HG03095 (cell line): ENCODE measurements around the gene MAP3K12.

Experiments
- ATAC-seq: cut with Tn5 transposase; IDR thresholded peaks from one replicate; pipeline ENCODE4 v1.9.1; 2021; ENCODE audit warnings: moderate library complexity; ENCODE audit not compliant: unreplicated experiment

Gene MAP3K12

GRCh38 chr12:53508534-53509170 is 9.4 kb upstream of the MAP3K12 start:
- peak; percentile 70 for ATAC-seq

GRCh38 chr12:53507603-53507885 is 8.3 kb upstream of the MAP3K12 start:
- no peak for ATAC-seq

GRCh38 chr12:53506881-53507602 is 7.8 kb upstream of the MAP3K12 start, which contains the start of gene NPFF:
Gene NPFF, minus strand, starts transcription at chr12:53507484. Its CDS starts 10 bp downstream, at chr12:53507474.
- no peak for ATAC-seq

GRCh38 chr12:53506450-53506785 is 7.2 kb upstream of the MAP3K12 start:
- ATAC-seq, result no peak

DNA sequence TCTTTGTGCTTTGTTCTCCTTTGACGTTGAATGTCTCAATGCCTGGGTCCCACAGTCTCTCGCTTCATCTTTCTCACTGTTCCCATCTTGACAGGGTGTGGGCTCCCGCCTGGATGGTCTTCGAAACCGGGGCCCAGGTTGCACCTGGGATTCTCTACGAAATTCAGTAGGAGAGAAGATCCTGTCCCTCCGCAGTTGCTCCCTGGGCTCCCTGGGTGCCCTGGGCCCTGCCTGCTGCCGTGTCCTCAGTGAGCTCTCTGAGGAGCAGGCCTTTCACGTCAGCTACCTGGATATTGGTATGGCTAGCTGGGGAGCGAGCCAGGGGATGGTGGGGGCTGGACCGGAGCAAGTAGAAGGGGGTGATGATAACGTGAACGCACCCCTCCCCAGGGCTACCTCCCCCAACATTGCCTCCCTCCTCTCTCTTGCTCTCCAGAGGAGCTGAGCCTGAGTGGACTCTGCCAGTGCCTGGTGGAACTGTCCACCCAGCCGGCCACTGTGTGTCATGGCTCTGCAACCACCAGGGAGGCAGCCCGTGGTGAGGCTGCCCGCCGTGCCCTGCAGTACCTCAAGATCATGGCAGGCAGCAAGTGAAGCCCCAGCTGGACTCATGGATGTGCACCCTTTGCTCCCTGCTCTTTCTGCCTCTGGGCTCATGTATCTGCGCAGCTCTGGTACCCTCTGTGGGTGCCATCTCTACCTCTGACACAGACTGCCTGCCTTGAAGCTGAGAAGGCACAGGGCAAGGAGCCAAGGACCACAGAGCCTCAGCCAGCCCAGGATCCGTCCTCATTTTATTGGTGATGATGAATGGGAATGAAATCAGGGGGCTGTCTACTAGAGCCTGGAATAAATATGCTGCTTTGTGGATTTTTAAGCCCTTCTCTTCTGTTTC is 6.5 kb upstream of the MAP3K12 start:
- ATAC-seq, result no peak

DNA sequence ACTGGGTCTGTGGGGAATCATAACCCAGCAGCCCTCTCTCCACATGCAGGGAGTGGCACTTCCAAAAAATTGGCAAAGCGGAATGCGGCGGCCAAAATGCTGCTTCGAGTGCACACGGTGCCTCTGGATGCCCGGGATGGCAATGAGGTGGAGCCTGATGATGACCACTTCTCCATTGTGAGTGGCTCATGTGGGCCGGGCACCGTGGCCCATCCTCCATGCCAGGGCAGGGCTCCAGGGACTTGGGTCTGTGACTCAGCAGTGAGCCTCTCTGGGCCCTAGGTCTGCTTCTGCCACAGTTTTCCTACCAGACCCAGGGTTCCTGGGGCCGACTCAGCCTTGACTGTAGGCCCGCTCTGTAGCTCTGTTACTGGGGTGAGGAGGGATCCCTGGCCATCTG is 5.8 kb upstream of the MAP3K12 start:
- ATAC-seq, result no peak

DNA sequence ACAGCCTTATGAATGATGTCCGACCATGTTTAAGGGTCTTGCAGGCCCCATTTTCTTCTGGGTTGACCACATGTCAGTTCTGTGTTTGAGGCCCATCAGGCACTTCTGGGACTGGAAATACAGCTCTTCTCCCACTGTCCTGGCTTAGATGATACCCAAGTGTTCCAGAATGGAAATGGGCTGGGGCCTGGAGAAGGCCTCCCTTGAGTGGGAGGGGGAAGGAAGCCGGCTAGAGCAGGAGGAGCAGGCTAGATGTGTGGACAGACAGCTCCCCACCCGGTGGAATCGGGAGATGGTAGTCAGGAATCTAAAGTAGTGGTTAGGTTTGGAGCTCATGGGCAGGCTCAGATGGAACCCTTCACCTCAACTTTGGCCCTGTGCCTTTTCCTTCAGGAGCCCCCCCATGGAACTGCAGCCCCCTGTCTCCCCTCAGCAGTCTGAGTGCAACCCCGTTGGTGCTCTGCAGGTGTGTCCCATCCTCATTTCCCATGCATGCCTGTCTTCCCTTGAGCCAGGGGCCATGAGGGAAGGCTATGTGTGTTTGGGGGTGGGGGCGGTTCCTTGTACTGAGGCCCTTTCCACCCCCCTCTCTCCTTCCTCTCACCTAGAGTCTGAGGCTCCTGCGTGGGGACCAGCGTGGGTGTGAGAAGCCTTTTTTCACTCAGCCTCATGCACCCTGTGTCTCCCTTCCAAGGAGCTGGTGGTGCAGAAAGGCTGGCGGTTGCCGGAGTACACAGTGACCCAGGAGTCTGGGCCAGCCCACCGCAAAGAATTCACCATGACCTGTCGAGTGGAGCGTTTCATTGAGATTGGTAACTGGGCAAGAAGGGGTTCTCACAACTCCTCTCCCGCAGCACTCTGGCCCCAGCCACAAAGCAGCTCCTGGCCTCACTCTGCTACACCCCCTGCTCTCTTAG is 5.0 kb upstream of the MAP3K12 start:
- no peak for ATAC-seq

DNA sequence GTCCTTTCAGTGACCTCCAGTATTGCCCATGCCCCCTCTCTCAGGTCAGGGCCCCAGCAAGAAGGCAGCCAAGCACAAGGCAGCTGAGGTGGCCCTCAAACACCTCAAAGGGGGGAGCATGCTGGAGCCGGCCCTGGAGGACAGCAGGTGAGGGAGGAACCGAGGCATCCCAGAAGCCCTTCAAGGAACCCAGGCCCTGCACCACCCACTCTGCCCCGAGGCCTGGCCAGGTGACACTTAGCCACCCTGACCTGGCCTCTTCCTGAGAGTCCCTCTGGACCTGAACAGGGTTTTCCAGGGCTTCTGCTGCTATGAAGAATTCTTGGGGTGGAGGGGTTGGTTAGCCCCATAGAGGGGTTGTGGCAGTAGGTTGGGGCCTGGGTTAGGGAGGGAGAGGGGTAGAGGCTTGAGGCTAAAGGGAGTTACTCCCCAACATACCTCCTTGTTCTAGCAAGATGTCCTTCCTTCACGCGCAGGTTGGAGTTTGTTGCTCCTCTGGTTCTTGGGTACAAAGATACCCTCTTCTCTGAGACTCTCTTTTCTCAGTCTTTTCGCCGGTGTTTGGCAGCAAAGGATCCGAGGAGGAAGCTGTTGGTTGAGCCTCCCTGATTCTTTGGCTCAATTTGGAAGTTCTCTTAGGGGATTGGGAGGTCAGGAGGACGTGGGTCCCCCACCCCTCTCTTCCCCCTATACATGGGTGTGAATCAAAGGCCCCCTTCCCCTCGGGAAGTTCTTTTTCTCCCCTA is 3.9 kb upstream of the MAP3K12 start:
- ATAC-seq, result no peak

- ATAC-seq, result no peak
These were observed 3.1 kb upstream of the MAP3K12 start for GRCh38 chr12:53502331-53502730.

DNA sequence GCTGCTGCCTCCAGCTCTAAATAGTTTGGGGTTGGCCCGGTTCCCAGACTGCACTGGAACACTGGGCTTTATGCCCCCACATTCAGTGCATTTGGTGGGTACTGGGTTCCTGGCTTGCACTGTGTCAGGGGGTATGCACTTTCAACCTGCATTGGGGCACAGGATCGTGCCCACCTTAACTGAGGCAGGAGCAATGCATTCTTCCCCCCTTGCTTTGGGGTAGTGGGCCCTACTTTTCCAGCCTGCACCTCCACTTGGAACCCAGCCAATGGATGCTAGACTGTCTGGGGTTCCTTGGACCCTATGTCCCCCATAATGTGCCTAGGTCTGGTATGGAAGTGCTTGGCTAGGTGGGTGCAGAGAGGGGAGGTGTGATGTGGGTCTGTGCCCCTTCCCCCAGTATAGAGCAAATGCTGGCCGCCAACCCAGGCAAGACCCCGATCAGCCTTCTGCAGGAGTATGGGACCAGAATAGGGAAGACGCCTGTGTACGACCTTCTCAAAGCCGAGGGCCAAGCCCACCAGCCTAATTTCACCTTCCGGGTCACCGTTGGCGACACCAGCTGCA is 2.4 kb upstream of the MAP3K12 start:
- no peak for ATAC-seq

DNA sequence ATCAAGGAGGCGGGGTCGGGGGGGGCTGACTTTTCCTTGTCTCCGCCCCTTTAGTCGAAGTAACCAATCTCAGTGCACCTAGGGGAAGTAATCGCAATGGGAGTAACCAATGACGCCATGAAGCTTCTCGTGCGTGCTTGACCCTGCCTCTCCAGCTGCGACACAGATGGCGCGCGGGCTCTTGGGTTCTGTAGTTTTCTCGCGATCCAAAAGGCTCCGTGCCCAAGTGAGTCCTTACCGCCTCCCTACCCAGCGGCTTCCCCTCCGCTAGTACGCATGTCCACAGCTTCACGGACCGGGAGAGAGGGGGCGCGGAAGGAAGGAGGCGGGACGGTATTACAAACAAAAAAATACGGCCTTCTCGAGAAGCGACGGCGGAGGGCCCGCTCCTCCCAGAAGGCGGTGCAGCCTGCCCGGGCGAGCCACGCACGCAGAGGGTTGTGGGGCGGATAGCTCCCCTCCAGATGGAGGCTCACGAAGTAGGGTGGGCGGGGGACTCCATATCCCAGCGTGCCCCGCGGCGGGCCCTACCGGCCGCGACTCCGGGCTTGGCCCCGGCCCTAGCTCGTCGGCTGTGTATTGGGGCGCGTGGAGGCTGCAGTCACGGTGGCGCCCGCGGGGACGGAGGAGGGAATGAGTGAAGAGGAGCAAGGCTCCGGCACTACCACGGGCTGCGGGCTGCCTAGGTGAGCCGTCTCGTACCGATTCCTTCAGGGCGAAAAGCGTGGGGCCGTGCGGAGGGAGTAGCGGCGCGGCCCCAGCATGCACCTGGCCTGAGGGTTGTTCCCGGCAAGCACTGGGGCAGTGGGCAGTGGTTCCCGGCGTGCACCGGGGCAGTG is 1.7 kb upstream of the MAP3K12 start, which contains the start of gene TARBP2:
Gene TARBP2 (plus strand): TSS at position 508 of the 839 bp plus-strand sequence. CDS start 126 bp downstream, at position 634.
- ATAC-seq, result peak; percentile 71

DNA sequence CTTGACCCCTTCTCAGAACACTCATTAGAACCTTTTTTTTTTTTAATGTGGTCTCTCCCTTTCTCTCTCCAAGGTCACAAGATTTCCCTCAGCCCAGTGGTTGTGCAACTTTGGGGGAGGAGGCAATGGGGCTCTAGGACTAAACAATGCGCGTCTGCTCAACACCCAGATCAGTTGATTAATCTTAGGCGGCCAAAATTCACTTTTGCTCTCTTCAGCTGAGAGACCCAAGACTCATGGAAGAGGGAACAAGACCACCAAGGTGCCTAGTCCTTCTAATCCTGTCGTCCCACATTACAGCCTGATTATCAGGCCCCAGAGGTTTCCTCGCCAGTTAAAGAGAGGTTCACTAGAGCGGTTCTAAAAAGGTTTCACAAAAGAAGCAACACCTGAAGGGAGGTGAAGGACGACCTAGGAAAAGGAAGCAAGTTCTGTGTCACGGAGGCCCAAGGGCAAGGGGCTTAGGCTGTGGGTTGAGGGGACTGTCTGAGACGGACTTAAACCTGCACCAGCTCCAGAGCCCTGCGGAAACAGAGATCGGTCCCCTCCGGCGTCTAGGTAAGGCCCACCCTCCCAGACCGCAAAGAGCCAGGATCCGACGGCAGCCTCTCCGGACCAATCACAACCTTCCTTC is 1.0 kb upstream of the MAP3K12 start:
- ATAC-seq, result peak; percentile 52

DNA sequence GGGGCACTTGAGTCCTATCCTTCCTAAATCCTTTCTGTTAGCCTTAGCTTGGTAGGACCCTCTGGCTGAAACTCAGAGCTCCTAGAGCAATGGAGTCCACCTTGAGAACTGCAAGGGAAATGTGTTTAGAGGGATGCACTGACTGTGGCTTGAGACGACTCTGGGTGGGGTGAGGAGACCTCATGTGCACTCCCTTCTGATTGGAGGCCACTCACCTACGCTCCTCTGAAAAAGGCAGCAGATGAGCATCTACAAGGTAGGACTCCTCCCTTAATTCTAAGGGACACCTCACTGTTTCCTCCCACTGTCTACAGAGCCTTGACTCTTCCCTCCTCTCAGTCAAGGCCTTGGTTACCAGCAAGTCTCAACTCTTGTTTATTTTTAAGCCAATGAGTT is 1.0 kb downstream of the MAP3K12 start:
- no peak for ATAC-seq

GRCh38 chr12:53497461-53497860 is 1.8 kb downstream of the MAP3K12 start:
- no peak for ATAC-seq

- ATAC-seq, result no peak
These were observed 2.6 kb downstream of the MAP3K12 start for GRCh38 chr12:53496752-53497032.

DNA sequence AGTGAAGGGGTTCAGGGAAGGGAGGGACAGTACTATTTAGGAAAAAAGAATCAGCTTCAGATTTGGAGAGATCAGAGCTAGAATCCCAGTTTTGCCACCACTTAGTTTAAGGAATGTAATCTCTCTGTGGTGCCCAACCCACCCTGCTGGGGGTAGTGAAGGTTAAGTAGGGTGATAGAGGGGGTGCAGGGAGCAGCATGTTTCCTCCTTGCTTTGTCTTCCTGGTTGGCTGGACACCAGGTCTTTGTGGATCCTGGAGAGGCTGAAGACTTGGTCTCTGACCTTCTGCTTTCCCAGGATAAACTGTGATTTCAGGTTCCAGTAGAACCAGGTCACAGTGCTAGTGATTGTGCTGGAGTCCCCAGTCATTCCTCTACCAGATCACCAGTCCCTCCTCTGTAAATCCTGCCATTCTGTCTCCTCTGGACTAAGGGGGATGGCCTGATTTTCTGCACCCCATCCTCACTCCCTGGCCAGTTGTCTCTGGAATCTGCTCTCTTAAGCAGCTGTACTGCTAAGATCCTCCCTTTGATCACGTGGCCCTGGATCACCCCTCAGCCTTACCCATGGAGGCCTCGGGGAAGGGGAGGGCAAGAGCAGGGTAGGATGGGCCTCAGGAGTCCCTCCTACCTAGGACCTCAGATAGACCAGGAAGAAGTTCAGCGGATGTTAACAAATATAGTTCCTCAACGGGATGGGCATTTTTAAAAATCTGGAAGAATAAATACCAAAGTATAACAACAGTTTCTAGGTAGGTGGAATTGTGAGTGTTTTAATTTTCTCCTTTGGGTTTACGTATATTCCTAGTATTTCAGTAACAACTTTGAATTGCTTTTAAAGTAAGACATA is 3.1 kb downstream of the MAP3K12 start:
- ATAC-seq, result no peak

DNA sequence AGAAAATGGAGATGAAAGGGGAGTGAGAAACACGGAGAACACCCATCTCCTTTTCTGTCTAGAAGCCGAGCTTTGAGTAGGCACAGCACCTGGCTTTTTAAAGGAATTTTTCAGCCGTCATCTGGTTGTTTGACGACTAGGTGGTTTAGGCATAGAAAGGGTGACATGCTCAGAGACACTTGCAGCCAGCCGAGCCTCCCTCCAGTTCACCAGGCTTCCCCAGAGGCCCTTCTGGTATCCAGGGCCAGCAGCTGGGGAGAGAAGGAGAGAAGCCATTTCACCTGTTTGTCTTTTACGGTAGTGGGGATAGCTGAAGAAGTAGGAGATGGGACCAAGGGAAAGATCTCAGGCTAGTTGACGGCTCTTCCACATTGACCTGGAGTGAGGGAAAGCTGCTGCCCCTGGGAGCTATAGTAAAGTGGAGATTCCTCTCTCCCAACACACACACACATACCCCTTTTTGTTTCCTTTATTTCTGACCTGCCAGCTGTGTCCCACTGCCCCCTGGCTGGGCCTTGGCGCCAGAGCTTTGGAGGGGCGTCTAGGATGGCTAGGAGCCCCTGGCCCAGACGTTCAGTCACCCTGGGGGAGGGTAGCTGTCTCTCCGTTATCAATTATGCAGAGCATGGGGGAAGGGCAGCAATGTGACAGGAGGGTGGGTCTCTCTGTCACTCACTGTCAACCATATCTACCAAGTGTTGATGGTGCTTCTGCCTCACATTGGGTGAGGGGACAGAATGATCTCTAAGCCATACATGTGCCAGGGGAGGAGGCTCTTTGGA is 5.5 kb downstream of the MAP3K12 start:
- no peak for ATAC-seq
